ENCODE measurements around the gene MRPL44. TPM values are rescaled to one million over a fixed set of nuclear protein-coding genes. Genes with fewer than 3 reads are reported as not detected.
A peak's percentile ranks its signal among the peaks of the same experiment; 100 is the strongest.

The MRPL44 gene
- total RNA-seq, 1 donor from 2014 or later = 11.8 TPM

DNA sequence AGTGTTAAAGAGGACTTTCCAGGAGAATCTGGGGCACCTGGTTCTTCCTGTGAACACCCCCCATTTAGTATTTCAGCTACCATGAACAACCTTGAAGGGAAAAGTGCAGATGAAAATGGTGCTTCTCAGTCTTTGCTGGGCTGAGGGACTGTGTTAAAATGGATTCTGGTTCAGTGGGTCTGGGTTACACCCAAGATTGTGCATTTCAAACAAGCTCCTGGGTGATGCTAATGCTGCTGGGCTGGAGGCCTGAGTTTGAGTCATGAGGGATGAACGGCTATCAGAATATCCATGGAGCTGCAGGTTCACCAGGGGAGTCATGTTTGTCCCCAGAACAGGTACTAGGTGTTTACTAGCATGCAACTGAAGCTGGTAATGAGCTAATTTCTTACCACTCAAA, 24.0 kb downstream of the MRPL44 start:
- Histone ChIP-seq H3K27ac (no peak overlapping the region), H3K4me3 (no peak overlapping the region), H3K36me3 (peaks cover 0 to 9% of the 10 kb centered on the region in 2 donors), H3K4me1 (no peaks in the 10 kb centered on the region), H3K27me3 (no peaks in the 10 kb centered on the region), H3K9me3 (no peaks in the 10 kb centered on the region)
- no peak for DNase-seq (ENCODE audit: extremely low spot score in 2 of 2)
- intact Hi-C loops (cut with DNase I) = no loop called here
- no peak for TF ChIP-seq POLR2AphosphoS5 (IDR thresholded peaks at IDR 0.05; ENCODE audit: insufficient read depth in 1 of 2, low read depth in 1 of 2)
- TF ChIP-seq POLR2A (IDR thresholded peaks at IDR 0.05) = no peak
- TF ChIP-seq, protein P1, sequence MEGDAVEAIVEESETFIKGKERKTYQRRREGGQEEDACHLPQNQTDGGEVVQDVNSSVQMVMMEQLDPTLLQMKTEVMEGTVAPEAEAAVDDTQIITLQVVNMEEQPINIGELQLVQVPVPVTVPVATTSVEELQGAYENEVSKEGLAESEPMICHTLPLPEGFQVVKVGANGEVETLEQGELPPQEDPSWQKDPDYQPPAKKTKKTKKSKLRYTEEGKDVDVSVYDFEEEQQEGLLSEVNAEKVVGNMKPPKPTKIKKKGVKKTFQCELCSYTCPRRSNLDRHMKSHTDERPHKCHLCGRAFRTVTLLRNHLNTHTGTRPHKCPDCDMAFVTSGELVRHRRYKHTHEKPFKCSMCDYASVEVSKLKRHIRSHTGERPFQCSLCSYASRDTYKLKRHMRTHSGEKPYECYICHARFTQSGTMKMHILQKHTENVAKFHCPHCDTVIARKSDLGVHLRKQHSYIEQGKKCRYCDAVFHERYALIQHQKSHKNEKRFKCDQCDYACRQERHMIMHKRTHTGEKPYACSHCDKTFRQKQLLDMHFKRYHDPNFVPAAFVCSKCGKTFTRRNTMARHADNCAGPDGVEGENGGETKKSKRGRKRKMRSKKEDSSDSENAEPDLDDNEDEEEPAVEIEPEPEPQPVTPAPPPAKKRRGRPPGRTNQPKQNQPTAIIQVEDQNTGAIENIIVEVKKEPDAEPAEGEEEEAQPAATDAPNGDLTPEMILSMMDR (IDR thresholded peaks at IDR 0.05) = no peak

DNA sequence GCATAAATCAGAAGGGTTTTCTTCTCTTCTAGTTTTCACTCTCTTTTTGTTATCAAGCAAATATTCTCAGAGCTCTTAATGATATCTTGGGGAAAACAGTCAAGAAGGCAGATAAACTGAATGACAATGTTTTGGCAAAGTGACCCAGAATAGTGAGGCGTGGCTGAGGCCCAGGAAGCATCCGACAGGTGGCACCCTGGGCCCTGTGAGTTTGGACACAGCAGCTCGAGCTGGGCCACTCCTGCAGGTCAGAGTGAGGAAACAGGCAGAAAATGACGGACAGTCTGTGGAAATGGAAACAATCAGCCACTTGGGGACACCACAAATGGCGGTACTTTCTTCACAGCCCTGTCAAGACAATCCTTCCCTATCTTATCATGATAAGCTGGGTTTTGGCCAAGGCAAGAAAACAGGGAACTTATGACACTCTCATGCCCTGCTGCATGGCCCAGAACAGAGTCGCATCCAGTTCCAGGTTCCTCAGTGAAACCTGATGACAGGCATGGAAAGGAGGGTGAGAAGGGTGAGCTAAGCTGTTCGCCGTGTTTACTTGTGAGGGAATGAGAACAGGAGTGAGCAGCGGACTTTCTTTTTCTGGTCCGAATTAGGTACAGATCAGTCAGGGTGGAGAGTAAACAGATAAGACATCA, 32.1 kb downstream of the MRPL44 start:
- Histone ChIP-seq H3K9me3 (no peaks in the 10 kb centered on the region), H3K27me3 (no peaks in the 10 kb centered on the region), H3K4me3 (no peak overlapping the region), H3K4me1 (no peaks in the 10 kb centered on the region), H3K36me3 (no peaks in the 10 kb centered on the region), H3K27ac (no peak overlapping the region)
- TF ChIP-seq POLR2A (IDR thresholded peaks at IDR 0.05) (no peak), POLR2AphosphoS5 (IDR thresholded peaks at IDR 0.05; ENCODE audit: insufficient read depth in 1 of 2, low read depth in 1 of 2) (no peak)
- TF ChIP-seq, protein P1 (IDR thresholded peaks at IDR 0.05) = no peak
- no peak for DNase-seq (ENCODE audit: extremely low spot score in 2 of 2)
- intact Hi-C loops (cut with DNase I) = no loop called here

DNA sequence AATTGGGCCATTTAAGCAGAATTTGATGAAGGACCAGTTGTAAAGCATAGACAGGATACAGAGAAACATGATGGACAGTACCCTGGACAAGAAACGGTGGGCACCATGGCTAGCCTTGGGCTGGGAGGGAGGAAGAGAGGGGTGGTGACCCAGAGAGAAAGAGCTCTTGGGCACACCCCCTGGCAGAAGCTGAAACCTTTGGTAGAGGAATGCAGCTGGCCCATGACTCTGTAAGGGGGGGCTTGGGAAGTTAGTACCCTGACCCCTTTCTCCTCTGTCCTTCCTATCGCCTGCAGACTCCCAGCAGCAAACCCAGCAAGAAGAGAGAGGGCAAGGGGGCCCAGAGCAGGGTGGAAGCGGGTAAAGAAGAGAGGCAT, 32.6 kb downstream of the MRPL44 start:
- no peaks in the 10 kb centered on the region for H3K9me3 ChIP-seq
- no peaks in the 10 kb centered on the region for H3K36me3 ChIP-seq
- H3K4me1 ChIP-seq = no peaks in the 10 kb centered on the region
- no peaks in the 10 kb centered on the region for H3K27me3 ChIP-seq
- intact Hi-C loops (cut with DNase I) = no loop called here
- no peak for DNase-seq (ENCODE audit: extremely low spot score in 2 of 2)
- TF ChIP-seq, protein P1 (IDR thresholded peaks at IDR 0.05) = no peak
- TF ChIP-seq POLR2AphosphoS5 (IDR thresholded peaks at IDR 0.05; ENCODE audit: insufficient read depth in 1 of 2, low read depth in 1 of 2) (no peak), POLR2A (IDR thresholded peaks at IDR 0.05) (no peak)
- no peak overlapping the region for H3K4me3 ChIP-seq
- no peak overlapping the region for H3K27ac ChIP-seq

DNA sequence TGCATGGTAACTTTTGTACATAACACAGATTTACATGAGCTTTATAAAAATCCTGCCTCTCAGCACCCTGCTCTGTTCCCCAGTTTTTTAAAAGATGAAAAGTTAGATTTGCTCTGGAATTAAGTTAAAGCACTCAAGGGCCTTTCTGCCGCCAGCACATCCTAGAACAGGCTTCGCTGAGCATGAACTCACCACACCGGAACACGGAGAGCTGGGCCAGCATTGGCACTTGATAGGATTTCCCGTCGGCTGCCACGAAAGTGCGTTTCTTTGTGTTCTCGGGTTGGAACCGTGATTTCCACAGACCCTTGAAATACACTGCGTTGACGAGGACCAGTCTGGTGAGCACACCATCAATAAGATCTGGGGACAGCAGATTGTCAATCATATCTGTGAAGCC, 34.3 kb downstream of the MRPL44 start:
- DNase-seq (ENCODE audit: extremely low spot score in 2 of 2) = no peak
- intact Hi-C loops (cut with DNase I) = loop anchor here (2.0 kb wide), 1 partner anchor 293 kb away; no protein-coding TSS in a partner anchor
- H3K27ac ChIP-seq = no peak overlapping the region
- H3K4me3 ChIP-seq = no peak overlapping the region
- TF ChIP-seq POLR2A (IDR thresholded peaks at IDR 0.05) (no peak), POLR2AphosphoS5 (IDR thresholded peaks at IDR 0.05; ENCODE audit: insufficient read depth in 1 of 2, low read depth in 1 of 2) (no peak)
- TF ChIP-seq, protein P1 (IDR thresholded peaks at IDR 0.05) = no peak
- H3K4me1 ChIP-seq = no peaks in the 10 kb centered on the region
- no peaks in the 10 kb centered on the region for H3K36me3 ChIP-seq
- H3K27me3 ChIP-seq = no peaks in the 10 kb centered on the region
- no peaks in the 10 kb centered on the region for H3K9me3 ChIP-seq

DNA sequence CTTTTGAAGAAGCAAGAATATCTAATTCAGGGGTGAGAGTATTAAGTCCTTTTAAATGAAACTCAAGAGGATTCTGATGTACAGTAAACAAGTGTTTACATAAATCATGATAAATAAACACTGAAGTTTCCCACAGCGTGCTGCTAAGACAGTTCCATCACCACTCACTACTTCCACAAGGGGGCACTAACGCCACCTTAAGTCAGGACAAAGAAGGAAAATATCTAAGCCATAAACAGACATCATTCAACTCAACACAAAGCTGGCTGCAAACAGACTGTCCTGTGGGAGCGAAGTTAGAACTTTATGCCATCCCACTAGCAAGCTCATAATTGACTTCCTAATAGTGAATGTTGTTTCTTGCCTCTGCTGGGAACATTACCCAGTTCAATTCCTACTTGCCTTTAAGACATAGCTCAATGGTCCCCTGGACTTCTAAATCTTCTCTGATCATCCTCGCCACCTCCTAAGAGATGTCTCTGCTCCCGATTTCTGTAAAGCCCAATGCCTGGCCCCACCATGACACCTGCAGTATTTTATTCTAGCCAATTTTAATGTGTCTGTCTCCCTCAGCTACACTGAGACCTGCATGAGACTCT, 36.5 kb downstream of the MRPL44 start:
- no peak for DNase-seq (ENCODE audit: extremely low spot score in 2 of 2)
- no peak overlapping the region for H3K4me3 ChIP-seq
- intact Hi-C loops (cut with DNase I) = loop anchor here (2.0 kb wide), 1 partner anchor 291 kb away; no protein-coding TSS in a partner anchor
- H3K4me1 ChIP-seq = no peaks in the 10 kb centered on the region
- no peaks in the 10 kb centered on the region for H3K9me3 ChIP-seq
- H3K27me3 ChIP-seq = no peaks in the 10 kb centered on the region
- H3K36me3 ChIP-seq = peaks cover 0 to 7% of the 10 kb centered on the region in 2 donors
- TF ChIP-seq, protein P1 (IDR thresholded peaks at IDR 0.05) = peak; percentile 62 to 78 (median 73)
- TF ChIP-seq POLR2AphosphoS5 (IDR thresholded peaks at IDR 0.05; ENCODE audit: insufficient read depth in 1 of 2, low read depth in 1 of 2) = no peak
- TF ChIP-seq POLR2A (IDR thresholded peaks at IDR 0.05) = no peak
- H3K27ac ChIP-seq = no peak overlapping the region

Data from vagina (tissue), 2 donors.